Lower lobe of right lung (tissue), 2 donors: ENCODE data around the gene POLD3. TPM values are rescaled to one million over a fixed set of nuclear protein-coding genes. Genes with fewer than 3 reads are reported as not detected.

Experiments used
- ATAC-seq, 2 donors: fragments of 200-7000 bp; cut with Tn5 transposase; one replicate each; pipeline ENCODE4 v1.9.1; 2020 to 2022; ENCODE audit warnings: mild to moderate bottlenecking in 2 of 2, moderate library complexity in 2 of 2
- DNase-seq: peaks from one replicate; pipeline ENCODE4 v3.0.0-alpha.2; 2020
- H3K27ac ChIP-seq: fragments of 200-600 bp; one replicate; pipeline ENCODE4 v1.8.0; 2022
- H3K27me3 ChIP-seq: fragments of 200-600 bp; one replicate; pipeline ENCODE4 v1.8.0; 2022; ENCODE audit warnings: low read depth
- H3K36me3 ChIP-seq: fragments of 200-600 bp; one replicate; pipeline ENCODE4 v1.8.0; 2022; ENCODE audit warnings: mild to moderate bottlenecking
- H3K4me1 ChIP-seq: fragments of 200-600 bp; one replicate; pipeline ENCODE4 v1.8.0; 2022
- H3K4me3 ChIP-seq: fragments of 200-600 bp; one replicate; pipeline ENCODE4 v1.8.0; 2022; ENCODE audit warnings: mild to moderate bottlenecking
- H3K9me3 ChIP-seq: fragments of 200-600 bp; one replicate; pipeline ENCODE4 v1.8.0; 2022
- intact Hi-C: fragments of 100-400 bp; cut with DNase I; formaldehyde crosslinking; loops from one replicate; pipeline ENCODE4 v1.11.0; 2022
- total RNA-seq: library from RNA; stranded (reverse); fragmentation: NEBNext Ultra II Directional; extraction: Animal tissue kit (Norgen Biotek cat#: 25700); gene quantifications from one replicate; pipeline ENCODE4 v1.2.1, GENCODE V29; 2021
- TF ChIP-seq, protein P1 (sequence below): fragments of 200-600 bp; IDR thresholded peaks from one replicate; pipeline ENCODE4 v1.8.0; 2022; ENCODE audit warnings: antibody characterized with exemption, mild to moderate bottlenecking
- donor health status: DM: no; HTN: yes; CAD: no; lungs with severe emphysema.

The POLD3 gene
- total RNA-seq, 1 donor from 2014 or later, result 18.5 TPM

DNA sequence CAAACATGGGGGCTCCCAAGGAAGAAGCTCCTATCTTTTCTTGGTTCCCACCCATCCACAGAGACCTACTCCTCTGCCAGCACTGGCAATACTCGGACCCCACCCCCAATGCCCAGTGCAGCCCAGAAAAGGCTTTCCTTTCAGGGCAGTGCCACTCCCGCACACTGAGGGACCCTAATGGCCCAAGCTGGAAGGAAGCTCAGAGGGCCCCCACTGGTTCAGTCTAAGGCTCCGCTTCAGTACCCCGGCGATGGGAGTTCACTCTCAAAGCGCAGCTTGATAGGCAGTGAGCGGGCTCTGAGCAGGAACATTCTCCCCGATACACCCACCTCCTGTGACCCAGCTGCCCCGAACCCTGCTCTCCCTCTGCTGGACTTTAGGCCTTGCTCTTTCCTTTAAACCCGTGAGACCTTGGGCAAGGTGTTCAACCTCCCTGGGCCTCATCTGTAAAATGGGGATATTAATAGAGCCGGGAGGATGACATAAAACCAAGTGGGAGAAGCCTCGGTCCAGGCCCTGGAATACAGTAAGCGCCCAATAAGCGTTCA lies 90.4 kb downstream of the POLD3 start:
- ATAC-seq, result no peak
- no peak for DNase-seq
- Histone ChIP-seq H3K36me3 (no peaks in the 10 kb centered on the region), H3K9me3 (no peaks in the 10 kb centered on the region), H3K4me3 (peak overlapping the region; percentile 59), H3K27me3 (peaks cover 4% of the 10 kb centered on the region), H3K4me1 (peaks cover 9% of the 10 kb centered on the region), H3K27ac (peak overlapping the region; percentile 56)
- TF ChIP-seq, protein P1, sequence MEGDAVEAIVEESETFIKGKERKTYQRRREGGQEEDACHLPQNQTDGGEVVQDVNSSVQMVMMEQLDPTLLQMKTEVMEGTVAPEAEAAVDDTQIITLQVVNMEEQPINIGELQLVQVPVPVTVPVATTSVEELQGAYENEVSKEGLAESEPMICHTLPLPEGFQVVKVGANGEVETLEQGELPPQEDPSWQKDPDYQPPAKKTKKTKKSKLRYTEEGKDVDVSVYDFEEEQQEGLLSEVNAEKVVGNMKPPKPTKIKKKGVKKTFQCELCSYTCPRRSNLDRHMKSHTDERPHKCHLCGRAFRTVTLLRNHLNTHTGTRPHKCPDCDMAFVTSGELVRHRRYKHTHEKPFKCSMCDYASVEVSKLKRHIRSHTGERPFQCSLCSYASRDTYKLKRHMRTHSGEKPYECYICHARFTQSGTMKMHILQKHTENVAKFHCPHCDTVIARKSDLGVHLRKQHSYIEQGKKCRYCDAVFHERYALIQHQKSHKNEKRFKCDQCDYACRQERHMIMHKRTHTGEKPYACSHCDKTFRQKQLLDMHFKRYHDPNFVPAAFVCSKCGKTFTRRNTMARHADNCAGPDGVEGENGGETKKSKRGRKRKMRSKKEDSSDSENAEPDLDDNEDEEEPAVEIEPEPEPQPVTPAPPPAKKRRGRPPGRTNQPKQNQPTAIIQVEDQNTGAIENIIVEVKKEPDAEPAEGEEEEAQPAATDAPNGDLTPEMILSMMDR, result no peak
- intact Hi-C loops, result no loop called here

DNA sequence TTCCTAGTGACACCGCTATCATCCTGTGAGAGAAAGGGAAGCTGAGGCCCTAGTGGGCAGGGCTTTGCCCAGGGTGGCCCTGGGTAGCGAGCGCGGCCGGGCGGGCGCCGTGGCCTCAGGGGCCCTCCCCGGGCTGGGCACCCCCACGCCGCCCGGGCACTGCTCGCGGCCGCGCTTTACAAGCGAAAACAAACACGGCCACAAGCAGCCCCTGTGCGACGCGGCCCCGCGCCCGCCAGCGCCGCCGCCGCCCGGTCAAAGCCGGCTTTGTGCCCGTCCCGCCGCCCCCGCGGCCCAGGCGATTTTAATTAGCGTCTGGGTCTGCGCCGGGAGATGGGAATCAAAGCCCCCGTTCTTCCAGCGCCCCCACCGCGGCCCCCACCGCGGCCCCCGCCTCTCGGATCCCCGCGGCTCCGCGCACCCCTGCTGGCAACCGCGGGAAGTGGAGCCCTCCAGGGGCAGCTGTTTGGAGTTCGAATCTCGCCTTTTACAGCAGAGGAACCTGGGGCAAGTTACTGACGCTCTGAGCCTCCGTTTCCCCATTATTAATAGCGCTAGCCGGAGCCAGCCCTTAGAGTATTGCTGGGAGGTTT lies 91.0 kb downstream of the POLD3 start:
- TF ChIP-seq, protein P1, result peak; percentile 64
- peaks cover 4% of the 10 kb centered on the region for H3K27me3 ChIP-seq
- intact Hi-C loops, result no loop called here
- peak; percentile 46 to 74 for ATAC-seq
- no peaks in the 10 kb centered on the region for H3K9me3 ChIP-seq
- H3K27ac ChIP-seq, result peak overlapping the region; percentile 56
- peak; percentile 57 for DNase-seq
- peak overlapping the region; percentile 59 for H3K4me3 ChIP-seq
- H3K36me3 ChIP-seq, result no peaks in the 10 kb centered on the region
- peaks cover 9% of the 10 kb centered on the region for H3K4me1 ChIP-seq

DNA sequence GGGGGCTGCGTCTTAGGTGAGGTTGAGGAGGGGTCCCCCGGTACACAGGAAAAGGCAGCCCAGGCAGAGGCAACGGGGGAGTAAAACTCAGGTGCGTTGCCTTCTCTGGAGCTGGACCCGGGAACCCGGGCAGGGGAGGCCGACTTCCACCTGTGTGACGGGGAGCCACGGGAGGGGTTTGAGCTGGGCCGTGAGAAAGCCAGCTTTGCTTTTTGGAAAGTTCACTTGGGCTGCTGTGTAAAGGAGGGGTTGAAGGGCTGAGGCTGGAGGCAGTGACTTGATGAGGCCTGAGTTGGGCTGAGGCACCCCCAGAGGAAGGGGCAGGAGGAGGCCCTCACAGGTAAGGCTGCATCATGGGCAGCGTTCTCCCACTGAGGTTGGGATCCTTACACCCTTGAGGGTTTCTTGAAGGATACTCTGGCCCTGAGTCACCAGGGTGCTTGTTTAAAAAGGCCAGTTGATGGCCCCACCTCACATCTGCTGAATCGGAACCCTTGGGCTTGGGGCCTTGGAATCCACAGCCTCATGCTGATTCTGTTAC lies 91.6 kb downstream of the POLD3 start:
- DNase-seq (peak; percentile 17), ATAC-seq (peak in 1 of 2 donors; percentile 31)
- Histone ChIP-seq H3K27me3 (peaks cover 4% of the 10 kb centered on the region), H3K9me3 (no peaks in the 10 kb centered on the region), H3K4me3 (peak overlapping the region; percentile 59), H3K36me3 (no peaks in the 10 kb centered on the region), H3K27ac (no peak overlapping the region), H3K4me1 (peaks cover 9% of the 10 kb centered on the region)
- TF ChIP-seq, protein P1, result no peak
- intact Hi-C loops, result no loop called here

DNA sequence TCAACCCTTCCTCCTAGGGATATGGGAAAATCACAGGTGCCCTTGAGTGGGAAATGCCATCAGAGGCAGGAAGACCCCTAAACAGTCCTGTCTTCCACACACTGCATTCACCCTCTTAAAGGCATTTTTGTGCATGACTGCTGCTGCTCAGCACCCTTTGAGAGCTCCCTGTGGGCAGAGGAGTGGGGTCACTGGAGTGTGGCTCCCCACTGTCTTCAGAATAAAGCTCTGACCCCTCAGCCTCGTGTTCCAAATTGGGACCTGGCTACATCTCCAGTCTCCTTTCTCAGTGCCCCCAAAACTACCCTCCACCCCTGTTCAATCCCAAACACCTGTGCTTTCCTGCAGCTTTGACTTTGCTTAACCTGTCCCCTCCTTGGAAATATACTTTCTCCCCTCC lies 92.3 kb downstream of the POLD3 start:
- peaks cover 4% of the 10 kb centered on the region for H3K27me3 ChIP-seq
- no peak overlapping the region for H3K4me3 ChIP-seq
- TF ChIP-seq, protein P1, result no peak
- DNase-seq (peak; percentile 6), ATAC-seq (no peak)
- peaks cover 9% of the 10 kb centered on the region for H3K4me1 ChIP-seq
- H3K27ac ChIP-seq, result no peak overlapping the region
- no peaks in the 10 kb centered on the region for H3K9me3 ChIP-seq
- H3K36me3 ChIP-seq, result no peaks in the 10 kb centered on the region
- intact Hi-C loops, result no loop called here

DNA sequence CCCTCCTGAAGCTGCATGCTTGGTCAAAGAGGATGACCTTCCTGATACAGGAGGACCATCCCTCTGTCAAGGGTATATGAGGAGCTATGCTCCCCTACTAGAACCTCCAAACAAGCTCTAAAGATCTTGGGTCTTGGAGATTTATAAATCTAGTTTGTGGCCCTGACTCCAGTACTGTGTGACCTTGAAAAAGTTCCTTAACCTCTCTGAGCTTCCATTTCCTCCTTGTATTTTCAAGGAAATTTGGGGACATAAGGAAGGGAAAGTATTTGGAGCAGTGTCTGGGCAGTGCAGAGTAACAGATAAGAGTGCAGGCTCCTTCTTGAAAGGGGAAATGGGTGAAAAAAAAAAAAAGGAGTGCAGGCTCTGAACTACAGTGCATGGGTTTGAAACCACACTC lies 93.0 kb downstream of the POLD3 start:
- Histone ChIP-seq H3K27ac (no peak overlapping the region), H3K9me3 (no peaks in the 10 kb centered on the region), H3K27me3 (peaks cover 4% of the 10 kb centered on the region), H3K36me3 (no peaks in the 10 kb centered on the region), H3K4me1 (peaks cover 9% of the 10 kb centered on the region), H3K4me3 (no peak overlapping the region)
- peak; percentile 1 for DNase-seq
- TF ChIP-seq, protein P1, result no peak
- intact Hi-C loops, result no loop called here
- ATAC-seq, result no peak
